C4-2B (cell line): ENCODE results near the gene SURF4.

Source experiments
- H3K27ac ChIP-seq: fragments of 450-650 bp; 2 replicates; pipeline ENCODE4 v1.5.1; 2017
- ZFX ChIP-seq: fragments of 450-650 bp; IDR thresholded peaks from 2 replicates; pipeline ENCODE4 v1.6.1; 2017
- TF ChIP-seq, protein P1 (sequence below): fragments of 450-650 bp; conservative IDR thresholded peaks from 2 replicates; pipeline ENCODE4 v1.5.1; 2017; ENCODE audit warnings: mild to moderate bottlenecking

The SURF4 gene

DNA sequence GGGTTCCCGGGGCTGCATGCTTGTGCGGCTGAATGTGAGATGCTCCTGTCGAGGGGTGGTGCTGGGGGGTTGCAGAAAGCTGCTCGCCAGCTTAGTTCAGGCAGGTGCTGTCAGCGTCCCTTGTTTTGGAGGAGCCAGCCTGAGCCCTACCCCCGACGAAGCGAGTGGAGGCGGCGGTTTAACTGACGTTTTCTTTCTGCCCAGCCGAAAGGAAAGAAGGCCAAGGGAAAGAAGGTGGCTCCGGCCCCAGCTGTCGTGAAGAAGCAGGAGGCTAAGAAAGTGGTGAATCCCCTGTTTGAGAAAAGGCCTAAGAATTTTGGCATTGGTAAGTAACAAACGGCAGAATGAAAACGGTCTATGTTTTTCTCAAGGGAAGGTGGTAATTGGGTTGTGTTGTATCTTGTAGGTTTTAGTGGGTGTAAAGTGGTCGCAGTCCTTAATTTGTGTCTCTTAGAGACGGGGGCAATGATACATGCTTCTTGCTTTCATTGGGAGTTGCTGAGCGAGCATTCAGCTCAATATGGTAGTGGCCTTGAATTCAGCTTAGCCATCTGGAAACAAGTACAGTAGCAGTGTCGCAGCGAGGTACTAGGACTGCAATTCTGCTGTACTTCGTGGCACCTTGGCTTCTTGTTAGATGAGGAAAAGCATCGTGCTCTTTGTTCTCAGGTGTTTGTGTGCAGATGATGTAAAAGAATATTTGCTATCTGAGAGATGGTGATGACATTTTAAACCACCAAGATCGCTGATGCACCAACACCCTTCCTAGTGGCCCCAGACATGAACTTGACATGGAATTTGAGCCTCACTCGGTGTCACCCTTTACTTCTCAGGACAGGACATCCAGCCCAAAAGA, 26.9 kb downstream of the SURF4 start:
- TF ChIP-seq, protein P1, sequence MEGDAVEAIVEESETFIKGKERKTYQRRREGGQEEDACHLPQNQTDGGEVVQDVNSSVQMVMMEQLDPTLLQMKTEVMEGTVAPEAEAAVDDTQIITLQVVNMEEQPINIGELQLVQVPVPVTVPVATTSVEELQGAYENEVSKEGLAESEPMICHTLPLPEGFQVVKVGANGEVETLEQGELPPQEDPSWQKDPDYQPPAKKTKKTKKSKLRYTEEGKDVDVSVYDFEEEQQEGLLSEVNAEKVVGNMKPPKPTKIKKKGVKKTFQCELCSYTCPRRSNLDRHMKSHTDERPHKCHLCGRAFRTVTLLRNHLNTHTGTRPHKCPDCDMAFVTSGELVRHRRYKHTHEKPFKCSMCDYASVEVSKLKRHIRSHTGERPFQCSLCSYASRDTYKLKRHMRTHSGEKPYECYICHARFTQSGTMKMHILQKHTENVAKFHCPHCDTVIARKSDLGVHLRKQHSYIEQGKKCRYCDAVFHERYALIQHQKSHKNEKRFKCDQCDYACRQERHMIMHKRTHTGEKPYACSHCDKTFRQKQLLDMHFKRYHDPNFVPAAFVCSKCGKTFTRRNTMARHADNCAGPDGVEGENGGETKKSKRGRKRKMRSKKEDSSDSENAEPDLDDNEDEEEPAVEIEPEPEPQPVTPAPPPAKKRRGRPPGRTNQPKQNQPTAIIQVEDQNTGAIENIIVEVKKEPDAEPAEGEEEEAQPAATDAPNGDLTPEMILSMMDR = no peak
- TF ChIP-seq ZFX = no peak

DNA sequence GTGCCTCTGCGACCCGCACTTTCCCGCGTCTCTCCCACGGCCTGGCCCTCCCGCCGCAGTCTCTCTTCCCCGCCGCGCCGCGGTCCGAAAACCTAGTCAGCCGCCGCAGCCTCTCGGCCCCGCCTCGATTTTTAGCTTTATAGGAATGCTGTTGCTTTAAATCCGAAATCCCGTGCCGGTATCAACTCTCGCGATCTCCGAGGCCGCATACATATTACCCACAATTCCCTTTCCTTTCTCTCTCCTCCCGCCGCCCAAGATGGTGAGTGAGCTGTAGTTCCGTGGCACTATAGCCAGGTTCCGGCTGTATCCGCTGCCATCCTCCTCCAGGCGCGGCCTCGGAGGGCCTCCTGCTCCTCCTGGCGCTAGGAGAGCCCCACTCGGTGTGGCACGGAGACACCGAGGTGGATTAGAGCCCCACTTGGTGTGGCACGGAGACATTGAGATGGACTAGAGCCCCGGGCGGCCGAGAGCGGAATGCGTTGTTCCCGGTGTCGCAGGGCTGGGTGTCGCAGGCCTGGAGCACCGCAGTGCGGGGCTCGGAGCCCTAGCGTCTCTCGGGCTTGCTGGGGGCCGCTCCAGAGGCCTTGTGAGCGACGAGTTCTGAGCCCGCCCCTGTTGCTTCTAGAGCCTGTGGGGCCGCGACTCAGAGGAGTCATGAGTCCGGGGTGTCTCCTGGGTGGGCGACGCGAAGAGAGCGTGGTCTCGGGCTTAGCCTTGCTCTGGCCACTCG, 27.7 kb downstream of the SURF4 start, which contains the start of the genes MED22 and RPL7A:
MED22 (minus strand) TSS at position 147 of the 733 bp plus-strand sequence. CDS start 1,469 bp downstream, outside the sequence.
RPL7A (plus strand) TSS at position 234 of the 733 bp plus-strand sequence; CDS start at position 260, 26 bp downstream.
- peak; percentile 59 for TF ChIP-seq ZFX
- TF ChIP-seq, protein P1 = no peak
- peak within 1 kb of the TSS; percentile 95 for H3K27ac ChIP-seq

More for the DNA sequence above, 26.9 kb downstream of the SURF4 start:
- H3K27ac ChIP-seq = peak overlapping the region; percentile 95

DNA sequence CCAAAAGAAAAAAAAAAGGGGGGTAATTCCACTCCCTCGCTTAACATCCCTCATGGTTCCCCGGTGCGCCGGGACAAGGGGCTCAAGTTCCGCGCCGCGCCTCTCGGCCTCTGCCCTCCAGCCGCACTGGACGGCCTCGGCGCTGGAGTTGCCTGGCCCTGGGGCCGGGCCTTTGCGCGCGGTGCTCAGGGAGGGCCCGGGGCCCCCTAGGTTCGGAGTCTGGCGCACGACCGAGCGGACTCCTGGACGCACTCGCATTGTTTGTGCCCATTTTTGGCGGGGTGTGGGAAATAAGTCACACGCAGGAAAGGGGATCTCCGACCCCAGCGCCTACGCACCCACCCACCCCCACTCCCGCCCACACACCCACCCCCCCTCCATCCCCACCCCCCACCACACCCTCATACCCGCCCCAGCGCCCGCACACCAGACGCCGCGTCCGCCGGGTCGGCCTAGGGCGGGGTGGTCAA, 28.3 kb downstream of the SURF4 start:
- peak overlapping the region; percentile 95 for H3K27ac ChIP-seq
- peak; percentile 72; the same call in 1 of the 2 replicates for TF ChIP-seq ZFX
- TF ChIP-seq, protein P1 = no peak

DNA sequence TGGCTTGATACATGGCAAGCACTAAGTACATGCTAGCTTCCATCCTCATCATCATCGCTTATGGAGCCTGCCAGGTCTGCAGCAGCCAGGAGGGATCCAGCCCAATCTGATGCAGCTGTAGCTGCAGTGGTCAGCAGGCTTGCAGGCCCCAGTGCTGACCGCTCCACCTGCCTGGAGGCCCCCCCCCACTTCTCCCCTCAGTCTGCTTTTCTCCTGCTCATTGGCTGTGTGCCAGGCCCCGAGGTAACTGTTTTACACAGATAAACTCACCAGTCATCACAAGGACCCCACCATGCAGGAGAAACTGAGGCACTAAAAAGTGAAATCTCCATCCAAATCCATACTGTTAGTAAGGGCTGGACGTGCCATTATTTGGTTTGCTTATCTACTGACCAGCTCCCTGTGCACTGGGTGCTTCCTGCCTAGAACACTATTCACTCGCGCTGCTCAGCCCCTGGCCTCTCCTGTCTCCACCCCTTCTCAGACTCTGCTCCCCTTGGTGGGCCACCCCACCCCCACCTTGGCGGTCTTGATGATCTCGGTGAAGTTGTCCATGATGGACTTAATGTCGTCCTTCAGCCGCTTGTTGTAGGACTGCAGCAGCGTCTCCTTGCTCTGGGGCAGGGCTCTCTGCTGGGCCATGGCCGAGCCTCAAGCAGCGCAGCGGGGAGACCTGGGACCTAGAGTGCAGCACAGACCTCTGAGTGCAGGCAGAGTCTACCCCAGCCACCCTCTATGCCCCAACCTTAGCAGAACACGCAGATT, 29.7 kb downstream of the SURF4 start:
- peak overlapping the region; percentile 95 for H3K27ac ChIP-seq
- TF ChIP-seq ZFX = no peak
- TF ChIP-seq, protein P1 = no peak

DNA sequence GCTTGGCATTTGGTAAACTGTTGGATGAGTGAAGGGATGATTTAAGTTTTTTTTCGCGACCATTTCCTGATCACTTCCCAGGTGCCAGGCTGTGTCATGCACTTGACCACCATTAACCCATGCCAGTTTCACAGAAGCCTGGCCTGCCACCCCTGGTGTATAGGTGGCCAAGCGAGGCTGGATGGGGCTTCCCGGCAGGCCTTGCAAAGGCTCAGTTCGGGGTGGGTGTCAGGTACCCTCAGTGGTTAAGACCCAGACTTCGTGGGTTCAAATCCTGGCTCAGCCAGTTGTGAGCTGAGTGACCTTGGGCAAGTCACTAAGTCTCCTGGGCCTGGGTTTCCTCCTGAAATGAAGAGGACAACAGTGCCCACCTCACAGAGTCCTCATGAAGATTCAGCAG, 30.3 kb downstream of the SURF4 start:
- no peak for TF ChIP-seq ZFX
- TF ChIP-seq, protein P1 = no peak
- peak overlapping the region; percentile 95; the same call in 1 of the 2 replicates for H3K27ac ChIP-seq

DNA sequence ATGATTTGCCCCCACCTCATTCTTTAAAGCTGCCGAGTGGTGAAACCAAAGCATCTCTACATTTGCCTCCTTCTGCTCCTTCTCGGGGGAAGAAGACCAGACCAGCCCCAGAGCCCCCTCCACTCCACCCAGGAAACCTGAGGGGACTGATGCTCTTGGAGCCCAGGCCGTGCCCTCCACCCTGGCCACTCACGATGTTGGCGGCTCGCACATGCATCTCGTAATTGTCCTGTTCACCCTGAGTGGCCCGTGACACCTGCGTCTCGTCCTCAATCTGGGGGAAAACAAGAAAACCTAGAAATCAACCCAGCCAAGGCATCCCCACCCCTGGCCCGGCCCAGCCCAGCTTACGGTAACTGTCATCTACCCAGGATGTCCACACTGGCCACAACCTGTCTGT, 30.9 kb downstream of the SURF4 start:
- TF ChIP-seq, protein P1 = no peak
- TF ChIP-seq ZFX = no peak
- H3K27ac ChIP-seq = no peak overlapping the region
